HG03159 (cell line): ENCODE data around the gene UST.
"Not testable (repeated sequence)": the region's sequence is repeated elsewhere in the genome, so short reads cannot be mapped to it uniquely, and the experiment has no call there.

Source experiments
- ATAC-seq: cut with Tn5 transposase; IDR thresholded peaks from one replicate; pipeline ENCODE4 v1.9.1; 2021; ENCODE audit warnings: mild to moderate bottlenecking, moderate library complexity; ENCODE audit not compliant: unreplicated experiment

UST gene

GRCh38 chr6:148934961-148935360 is 188.1 kb downstream of the UST start:
- no peak for ATAC-seq

- ATAC-seq: no peak
Measured at GRCh38 chr6:148935705-148936435, 189.0 kb downstream of the UST start.

DNA sequence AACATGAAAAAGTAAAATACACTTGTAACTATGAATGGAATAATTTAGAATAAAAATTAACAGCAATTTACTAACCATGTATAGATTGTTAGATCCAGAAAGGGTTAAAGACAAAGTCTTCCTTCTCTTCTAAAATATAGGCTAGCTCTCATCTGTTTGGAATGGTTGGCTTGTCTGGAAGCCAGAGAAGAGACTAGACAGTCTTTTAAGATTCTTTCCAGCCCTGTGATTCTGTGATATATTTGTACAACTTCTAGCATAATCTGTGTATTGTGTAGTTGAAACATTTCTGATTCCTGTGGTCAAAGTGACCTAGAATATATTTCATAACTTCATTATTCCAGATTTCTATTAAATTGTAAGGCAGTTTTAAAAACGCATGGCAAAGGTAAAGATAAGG is 196.6 kb downstream of the UST start:
- ATAC-seq: no peak

DNA sequence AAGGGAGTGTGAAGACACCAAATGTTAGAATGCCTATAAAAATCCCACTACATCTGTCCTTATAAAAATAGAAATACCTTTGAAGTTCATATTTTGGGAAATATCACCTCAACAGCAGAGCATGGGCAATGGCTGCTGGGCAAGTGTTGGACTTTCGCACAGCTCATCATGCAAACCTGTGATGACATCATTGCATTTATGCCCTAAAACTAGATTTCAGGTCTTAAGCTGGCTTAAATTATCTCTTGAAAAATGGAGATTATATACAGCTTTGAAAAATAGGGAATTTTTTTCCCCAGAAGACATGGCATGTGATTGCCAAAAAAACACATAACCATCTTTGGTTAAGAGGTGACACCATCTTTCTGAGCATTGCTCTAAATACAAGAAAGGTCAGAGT is 197.8 kb downstream of the UST start:
- no peak for ATAC-seq

GRCh38 chr6:148945301-148946021 is 198.6 kb downstream of the UST start:
- ATAC-seq: no peak

GRCh38 chr6:148947621-148948444 is 201.0 kb downstream of the UST start:
- ATAC-seq: no peak

DNA sequence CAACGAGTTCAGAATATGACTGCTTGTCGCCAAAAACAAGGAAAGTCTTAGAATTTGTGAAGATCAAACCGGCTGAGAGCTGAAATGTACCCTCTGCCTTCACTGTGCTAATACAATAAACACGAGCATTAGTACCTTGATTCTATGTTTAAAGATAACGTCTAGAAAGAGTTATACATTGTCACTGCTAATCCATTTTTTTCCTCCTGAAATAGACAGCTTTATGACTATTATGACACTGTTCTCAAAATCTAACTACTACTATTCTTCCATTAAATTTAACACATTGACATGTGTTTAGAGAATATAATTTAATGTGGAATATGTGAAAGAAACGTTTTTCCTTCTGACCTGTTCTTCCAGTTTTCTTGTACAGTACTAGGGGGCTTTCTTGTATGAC is 204.8 kb downstream of the UST start:
- ATAC-seq: no peak

DNA sequence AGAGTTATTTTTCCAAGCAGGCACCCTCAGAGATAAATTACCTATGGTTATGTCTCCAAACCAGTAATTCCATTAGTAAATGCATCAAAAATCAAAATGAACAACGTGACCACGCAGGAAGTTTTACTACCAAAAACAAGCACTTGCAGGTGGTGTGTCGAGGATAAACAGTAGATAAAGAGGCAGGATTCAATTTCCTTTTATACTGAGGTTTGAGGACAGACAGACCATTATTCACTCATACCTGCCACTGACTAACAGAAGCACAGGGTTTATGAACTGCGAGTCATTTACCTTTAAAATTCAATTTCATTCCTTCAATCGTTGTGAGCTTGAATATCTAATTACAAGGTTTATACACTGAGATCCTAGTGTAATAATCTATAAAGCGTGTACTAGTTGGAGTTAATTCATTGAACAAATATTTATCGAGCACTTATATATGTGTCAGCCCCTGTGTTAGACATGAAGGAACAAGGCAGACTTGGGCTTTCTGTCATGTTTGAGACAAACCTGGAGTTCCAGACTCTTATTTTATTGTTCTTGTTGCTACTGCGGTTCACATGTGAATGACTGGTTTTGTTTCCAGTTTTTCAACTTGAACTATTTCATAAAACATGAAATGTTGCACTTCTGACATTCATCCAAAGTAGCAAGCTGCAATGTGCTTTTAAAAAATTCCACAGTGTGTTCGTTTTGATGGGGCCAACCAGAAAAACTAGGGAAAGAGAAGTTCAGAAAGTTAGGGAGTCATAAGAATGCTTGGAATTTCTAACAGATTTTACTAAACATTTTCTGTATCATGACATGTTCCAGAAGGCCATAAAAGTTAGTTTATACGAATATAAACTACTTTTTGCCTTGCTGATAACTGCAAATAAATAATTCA is 205.6 kb downstream of the UST start:
- ATAC-seq: no peak

- no peak for ATAC-seq
Measured at GRCh38 chr6:148954461-148954860, 207.6 kb downstream of the UST start.

DNA sequence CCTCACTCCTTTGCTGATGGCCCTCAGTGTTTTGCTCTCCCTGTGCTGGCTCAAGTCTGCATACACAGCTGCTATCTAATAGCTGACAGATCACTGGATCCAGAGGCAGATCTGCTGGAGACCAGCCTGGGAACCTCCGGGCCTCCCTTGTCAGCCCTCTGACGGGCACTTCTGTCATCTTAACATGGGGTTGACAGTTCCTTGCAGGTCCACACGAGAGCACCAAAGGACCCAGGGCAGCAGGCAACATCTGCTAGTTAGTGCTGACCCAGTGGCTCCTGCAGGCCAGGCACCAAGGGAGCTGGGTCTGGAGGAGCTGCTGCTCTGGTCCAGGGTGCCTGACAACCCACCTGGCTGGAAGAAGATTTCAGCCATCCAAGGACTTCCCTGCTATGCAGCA is 208.1 kb downstream of the UST start:
- ATAC-seq: no peak

GRCh38 chr6:148955441-148955840 is 208.6 kb downstream of the UST start:
- ATAC-seq: no peak

DNA sequence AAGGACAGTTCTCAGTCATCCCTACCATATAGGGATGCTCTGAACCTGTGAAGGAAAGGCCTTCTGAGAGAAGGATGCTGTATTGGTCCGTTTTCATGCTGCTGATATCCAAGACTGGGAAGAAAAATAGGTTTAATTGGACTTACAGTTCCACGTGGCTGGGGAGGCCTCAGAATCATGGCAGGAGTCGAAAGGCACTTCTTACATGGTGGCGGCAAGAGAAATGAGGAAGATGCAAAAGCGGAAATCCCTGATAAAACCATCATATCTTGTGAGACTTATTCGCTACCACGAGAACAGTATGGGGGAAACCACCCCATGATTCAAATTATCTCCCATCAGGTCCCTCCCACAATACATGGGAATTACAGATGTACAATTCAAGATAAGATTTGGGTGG is 209.3 kb downstream of the UST start:
- not testable (repeated sequence) for ATAC-seq

GRCh38 chr6:148957752-148958151 is 210.9 kb downstream of the UST start:
- no peak for ATAC-seq

DNA sequence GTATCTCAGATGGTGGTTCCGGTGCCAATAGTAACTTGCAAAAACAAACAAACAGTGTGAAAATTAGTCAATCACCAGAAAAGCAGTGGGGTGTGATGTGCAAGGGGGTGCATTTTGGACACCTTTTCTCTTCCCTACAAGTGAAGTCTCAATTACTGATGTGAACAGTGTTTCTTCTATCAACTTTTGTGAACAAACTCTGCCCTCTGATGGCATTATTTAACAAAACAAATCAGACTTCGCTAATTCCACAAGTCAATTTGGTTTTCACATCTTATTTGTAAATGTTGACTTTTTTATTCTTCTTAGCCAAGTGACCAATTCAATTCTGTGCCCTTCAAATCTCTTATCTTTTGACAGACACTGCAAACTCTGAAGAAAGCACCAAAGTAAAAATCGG is 212.2 kb downstream of the UST start:
- ATAC-seq: no peak

DNA sequence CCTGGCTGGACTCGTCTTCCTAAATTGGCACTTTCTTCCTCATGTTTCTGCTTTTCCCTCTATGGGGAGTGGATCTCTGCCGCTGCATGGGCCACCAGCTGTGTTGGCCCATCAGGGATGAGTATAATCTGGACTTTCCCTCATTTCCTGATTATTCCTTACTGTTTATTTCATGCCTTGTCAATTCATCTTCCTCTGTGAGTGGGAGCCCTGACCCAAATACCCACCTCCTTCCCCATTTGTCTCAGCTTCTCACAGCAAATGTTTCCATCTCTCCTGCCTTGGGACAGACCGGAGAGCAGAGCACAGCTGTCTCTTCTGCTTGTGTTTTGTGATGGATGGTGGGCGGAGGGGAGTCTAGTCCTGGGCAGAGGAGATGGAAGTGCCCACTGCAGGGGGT is 212.7 kb downstream of the UST start:
- no peak for ATAC-seq

GRCh38 chr6:148962854-148963515 is 216.2 kb downstream of the UST start:
- no peak for ATAC-seq

- ATAC-seq: no peak
Measured at GRCh38 chr6:148963738-148964137, 216.9 kb downstream of the UST start.

DNA sequence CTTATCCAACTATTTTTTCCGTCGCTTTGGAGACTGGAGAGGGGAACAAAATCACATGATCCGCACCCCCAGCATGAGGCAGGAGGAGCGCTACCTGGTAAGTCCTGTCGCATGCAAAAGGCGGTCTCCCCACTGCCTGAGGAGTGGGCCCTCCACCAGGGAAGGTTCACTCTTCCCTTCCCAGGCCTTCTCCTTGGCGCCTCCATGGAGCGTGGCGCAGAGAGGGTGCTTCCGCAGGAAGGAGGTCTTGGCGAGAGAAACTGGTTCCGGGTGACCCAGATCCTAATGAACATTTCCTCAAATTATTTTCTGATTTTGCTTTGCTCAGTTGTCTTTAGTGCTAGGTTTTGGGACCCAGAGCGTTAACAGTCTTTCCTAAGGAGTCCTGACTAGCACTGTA is 217.6 kb downstream of the UST start:
- ATAC-seq: no peak

GRCh38 chr6:148965287-148965686 is 218.5 kb downstream of the UST start:
- ATAC-seq: no peak

DNA sequence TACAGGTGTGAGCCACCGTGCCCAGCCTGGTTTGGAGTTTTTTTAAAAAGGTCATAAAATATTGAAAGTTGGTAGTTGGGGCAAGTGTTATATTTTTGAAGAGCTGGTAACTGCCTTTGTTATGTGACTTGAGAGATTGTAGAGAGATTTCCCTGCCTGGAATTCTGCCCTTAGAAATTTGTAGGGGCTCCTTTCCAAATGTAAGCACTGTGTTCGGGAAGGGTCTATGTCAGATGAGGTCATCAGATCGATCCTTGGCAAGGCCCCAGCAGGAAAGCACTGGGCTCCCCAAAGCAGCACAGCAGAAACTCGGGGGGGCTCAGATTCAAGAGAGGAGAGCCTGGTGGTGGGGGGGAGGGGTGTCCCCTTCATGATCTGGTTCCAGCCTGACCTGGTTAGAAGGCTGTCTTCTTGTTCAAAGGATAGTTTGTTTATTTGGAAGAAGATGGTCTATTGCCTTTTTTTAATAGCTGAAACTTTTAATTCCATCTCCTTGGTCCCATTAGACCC is 220.2 kb downstream of the UST start:
- no peak for ATAC-seq
